ENCODE data around the gene NACC1. TPM values are rescaled to one million over a fixed set of nuclear protein-coding genes. Genes with fewer than 3 reads are reported as not detected.

The NACC1 gene
- total and polyA plus RNA-seq, 2 of the 13 experiments (the other 11 are each of a cell fraction or from before 2014, with no cell fraction given), result 31.8 to 42.3 TPM

DNA sequence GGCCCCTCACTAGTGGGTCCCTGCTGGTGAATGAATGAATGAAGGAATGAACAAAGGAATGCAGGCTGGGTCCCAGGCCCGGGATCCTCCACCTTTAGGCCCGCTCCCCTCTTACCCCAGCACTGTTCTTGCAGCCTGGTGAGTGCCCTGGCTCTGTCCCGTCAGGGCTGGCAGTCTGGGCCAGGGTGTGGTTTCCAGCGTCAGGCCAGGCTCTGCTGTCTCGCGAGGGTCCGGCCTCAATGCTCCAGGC, 15.7 kb upstream of the NACC1 start (continued):
- TF ChIP-seq, protein P1, sequence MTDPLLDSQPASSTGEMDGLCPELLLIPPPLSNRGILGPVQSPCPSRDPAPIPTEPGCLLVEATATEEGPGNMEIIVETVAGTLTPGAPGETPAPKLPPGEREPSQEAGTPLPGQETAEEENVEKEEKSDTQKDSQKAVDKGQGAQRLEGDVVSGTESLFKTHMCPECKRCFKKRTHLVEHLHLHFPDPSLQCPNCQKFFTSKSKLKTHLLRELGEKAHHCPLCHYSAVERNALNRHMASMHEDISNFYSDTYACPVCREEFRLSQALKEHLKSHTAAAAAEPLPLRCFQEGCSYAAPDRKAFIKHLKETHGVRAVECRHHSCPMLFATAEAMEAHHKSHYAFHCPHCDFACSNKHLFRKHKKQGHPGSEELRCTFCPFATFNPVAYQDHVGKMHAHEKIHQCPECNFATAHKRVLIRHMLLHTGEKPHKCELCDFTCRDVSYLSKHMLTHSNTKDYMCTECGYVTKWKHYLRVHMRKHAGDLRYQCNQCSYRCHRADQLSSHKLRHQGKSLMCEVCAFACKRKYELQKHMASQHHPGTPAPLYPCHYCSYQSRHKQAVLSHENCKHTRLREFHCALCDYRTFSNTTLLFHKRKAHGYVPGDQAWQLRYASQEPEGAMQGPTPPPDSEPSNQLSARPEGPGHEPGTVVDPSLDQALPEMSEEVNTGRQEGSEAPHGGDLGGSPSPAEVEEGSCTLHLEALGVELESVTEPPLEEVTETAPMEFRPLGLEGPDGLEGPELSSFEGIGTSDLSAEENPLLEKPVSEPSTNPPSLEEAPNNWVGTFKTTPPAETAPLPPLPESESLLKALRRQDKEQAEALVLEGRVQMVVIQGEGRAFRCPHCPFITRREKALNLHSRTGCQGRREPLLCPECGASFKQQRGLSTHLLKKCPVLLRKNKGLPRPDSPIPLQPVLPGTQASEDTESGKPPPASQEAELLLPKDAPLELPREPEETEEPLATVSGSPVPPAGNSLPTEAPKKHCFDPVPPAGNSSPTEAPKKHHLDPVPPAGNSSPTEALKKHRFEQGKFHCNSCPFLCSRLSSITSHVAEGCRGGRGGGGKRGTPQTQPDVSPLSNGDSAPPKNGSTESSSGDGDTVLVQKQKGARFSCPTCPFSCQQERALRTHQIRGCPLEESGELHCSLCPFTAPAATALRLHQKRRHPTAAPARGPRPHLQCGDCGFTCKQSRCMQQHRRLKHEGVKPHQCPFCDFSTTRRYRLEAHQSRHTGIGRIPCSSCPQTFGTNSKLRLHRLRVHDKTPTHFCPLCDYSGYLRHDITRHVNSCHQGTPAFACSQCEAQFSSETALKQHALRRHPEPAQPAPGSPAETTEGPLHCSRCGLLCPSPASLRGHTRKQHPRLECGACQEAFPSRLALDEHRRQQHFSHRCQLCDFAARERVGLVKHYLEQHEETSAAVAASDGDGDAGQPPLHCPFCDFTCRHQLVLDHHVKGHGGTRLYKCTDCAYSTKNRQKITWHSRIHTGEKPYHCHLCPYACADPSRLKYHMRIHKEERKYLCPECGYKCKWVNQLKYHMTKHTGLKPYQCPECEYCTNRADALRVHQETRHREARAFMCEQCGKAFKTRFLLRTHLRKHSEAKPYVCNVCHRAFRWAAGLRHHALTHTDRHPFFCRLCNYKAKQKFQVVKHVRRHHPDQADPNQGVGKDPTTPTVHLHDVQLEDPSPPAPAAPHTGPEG (CRISPR knock-in tag; IDR thresholded peaks at IDR 0.05), result no peak
- no peak for TF ChIP-seq ZNF253 (CRISPR knock-in tag; IDR thresholded peaks at IDR 0.05; ENCODE audit: borderline replicate concordance)
- no peak for TF ChIP-seq HOXD1 (CRISPR knock-in tag; IDR thresholded peaks at IDR 0.05)
- TF ChIP-seq ZNF468 (CRISPR knock-in tag; IDR thresholded peaks at IDR 0.05), result no peak
- no peak; the same call in 1 of the 2 replicates for TF ChIP-seq SOX5 (CRISPR knock-in tag; IDR thresholded peaks at IDR 0.05; ENCODE audit: borderline replicate concordance)
- no peak for TF ChIP-seq ZNF282 (IDR thresholded peaks at IDR 0.05; ENCODE audit: partially characterized antibody)
- TF ChIP-seq PRDM15 (CRISPR knock-in tag; IDR thresholded peaks at IDR 0.05), result no peak
- no peak for TF ChIP-seq ZNF557 (CRISPR knock-in tag; IDR thresholded peaks at IDR 0.05)
- TF ChIP-seq ZBTB21 (CRISPR knock-in tag; IDR thresholded peaks at IDR 0.05), result no peak
- TF ChIP-seq ZSCAN25 (CRISPR knock-in tag; IDR thresholded peaks at IDR 0.05), result no peak
- TF ChIP-seq TEAD2 (CRISPR knock-in tag; IDR thresholded peaks at IDR 0.05), result no peak
- TF ChIP-seq, protein P2, sequence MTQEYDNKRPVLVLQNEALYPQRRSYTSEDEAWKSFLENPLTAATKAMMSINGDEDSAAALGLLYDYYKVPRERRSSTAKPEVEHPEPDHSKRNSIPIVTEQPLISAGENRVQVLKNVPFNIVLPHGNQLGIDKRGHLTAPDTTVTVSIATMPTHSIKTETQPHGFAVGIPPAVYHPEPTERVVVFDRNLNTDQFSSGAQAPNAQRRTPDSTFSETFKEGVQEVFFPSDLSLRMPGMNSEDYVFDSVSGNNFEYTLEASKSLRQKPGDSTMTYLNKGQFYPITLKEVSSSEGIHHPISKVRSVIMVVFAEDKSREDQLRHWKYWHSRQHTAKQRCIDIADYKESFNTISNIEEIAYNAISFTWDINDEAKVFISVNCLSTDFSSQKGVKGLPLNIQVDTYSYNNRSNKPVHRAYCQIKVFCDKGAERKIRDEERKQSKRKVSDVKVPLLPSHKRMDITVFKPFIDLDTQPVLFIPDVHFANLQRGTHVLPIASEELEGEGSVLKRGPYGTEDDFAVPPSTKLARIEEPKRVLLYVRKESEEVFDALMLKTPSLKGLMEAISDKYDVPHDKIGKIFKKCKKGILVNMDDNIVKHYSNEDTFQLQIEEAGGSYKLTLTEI (CRISPR knock-in tag; conservative IDR thresholded peaks at IDR 0.05), result no peak
- no peak for TF ChIP-seq AFF4 (CRISPR knock-in tag; IDR thresholded peaks at IDR 0.05)
- no peak for TF ChIP-seq RBM22 (optimal IDR thresholded peaks at IDR 0.05; ENCODE audit: low read length)
- TF ChIP-seq PCBP2 (optimal IDR thresholded peaks at IDR 0.05; ENCODE audit: low read depth, low read length, poor library complexity, severe bottlenecking), result no peak
- peak; percentile 4; the same call in 1 of the 2 replicates for TF ChIP-seq TBX3 (IDR thresholded peaks at IDR 0.05; ENCODE audit: borderline replicate concordance)

Measured in HepG2 (cell line).